ENCODE measurements around the gene GBE1. TPM values are rescaled to one million over a fixed set of nuclear protein-coding genes. Genes with fewer than 3 reads are reported as not detected.

GBE1 gene
- total and polyA plus RNA-seq, 9 of the 15 experiments (the other 6 are each of a cell fraction or from before 2014, with no cell fraction given): 7.9 to 25.6 (median 13.1) TPM

GRCh38 chr3:81716870-81717509 lies 44.5 kb downstream of the GBE1 start (continued):
- TF ChIP-seq, protein P1, sequence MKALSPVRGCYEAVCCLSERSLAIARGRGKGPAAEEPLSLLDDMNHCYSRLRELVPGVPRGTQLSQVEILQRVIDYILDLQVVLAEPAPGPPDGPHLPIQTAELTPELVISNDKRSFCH (CRISPR knock-in tag; IDR thresholded peaks at IDR 0.05): no peak
- TF ChIP-seq, protein P1 (tag; IDR thresholded peaks at IDR 0.05): peak; percentile 86
- TF ChIP-seq MEIS2 (IDR thresholded peaks at IDR 0.05; ENCODE audit: partially characterized antibody): peak; percentile 75
- TF ChIP-seq, protein P2, sequence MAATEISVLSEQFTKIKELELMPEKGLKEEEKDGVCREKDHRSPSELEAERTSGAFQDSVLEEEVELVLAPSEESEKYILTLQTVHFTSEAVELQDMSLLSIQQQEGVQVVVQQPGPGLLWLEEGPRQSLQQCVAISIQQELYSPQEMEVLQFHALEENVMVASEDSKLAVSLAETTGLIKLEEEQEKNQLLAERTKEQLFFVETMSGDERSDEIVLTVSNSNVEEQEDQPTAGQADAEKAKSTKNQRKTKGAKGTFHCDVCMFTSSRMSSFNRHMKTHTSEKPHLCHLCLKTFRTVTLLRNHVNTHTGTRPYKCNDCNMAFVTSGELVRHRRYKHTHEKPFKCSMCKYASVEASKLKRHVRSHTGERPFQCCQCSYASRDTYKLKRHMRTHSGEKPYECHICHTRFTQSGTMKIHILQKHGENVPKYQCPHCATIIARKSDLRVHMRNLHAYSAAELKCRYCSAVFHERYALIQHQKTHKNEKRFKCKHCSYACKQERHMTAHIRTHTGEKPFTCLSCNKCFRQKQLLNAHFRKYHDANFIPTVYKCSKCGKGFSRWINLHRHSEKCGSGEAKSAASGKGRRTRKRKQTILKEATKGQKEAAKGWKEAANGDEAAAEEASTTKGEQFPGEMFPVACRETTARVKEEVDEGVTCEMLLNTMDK (IDR thresholded peaks at IDR 0.05; ENCODE audit: borderline replicate concordance, insufficient read depth, low read depth, low read length, poor library complexity, severe bottlenecking): no peak
- TF ChIP-seq PRPF4 (IDR thresholded peaks at IDR 0.05; ENCODE audit: insufficient read depth, low read depth, low read length, poor library complexity, severe bottlenecking): no peak
- TF ChIP-seq RFX7 (CRISPR knock-in tag; IDR thresholded peaks at IDR 0.05): no peak
- no peak for TF ChIP-seq MCM7 (IDR thresholded peaks at IDR 0.05)
- no peak for TF ChIP-seq ZNF507 (tag; conservative IDR thresholded peaks at IDR 0.05)
- TF ChIP-seq, protein P3, sequence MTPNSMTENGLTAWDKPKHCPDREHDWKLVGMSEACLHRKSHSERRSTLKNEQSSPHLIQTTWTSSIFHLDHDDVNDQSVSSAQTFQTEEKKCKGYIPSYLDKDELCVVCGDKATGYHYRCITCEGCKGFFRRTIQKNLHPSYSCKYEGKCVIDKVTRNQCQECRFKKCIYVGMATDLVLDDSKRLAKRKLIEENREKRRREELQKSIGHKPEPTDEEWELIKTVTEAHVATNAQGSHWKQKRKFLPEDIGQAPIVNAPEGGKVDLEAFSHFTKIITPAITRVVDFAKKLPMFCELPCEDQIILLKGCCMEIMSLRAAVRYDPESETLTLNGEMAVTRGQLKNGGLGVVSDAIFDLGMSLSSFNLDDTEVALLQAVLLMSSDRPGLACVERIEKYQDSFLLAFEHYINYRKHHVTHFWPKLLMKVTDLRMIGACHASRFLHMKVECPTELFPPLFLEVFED (CRISPR knock-in tag; conservative IDR thresholded peaks at IDR 0.05): no peak
- no peak for TF ChIP-seq MTF1 (CRISPR knock-in tag; IDR thresholded peaks at IDR 0.05; ENCODE audit: borderline replicate concordance)
- TF ChIP-seq BHLHE40 (IDR thresholded peaks at IDR 0.05; ENCODE audit: low read length): 0 out of 2 replicates have a peak, but pooled peaks have one; percentile 8
- peak; percentile 50 for TF ChIP-seq CBFA2T3 (IDR thresholded peaks at IDR 0.05)
- no peak for TF ChIP-seq HDAC3 (IDR thresholded peaks at IDR 0.05; ENCODE audit: borderline replicate concordance, partially characterized antibody)
- no peak for TF ChIP-seq RAD51 (IDR thresholded peaks at IDR 0.05; ENCODE audit: borderline replicate concordance, low read depth)
- TF ChIP-seq, protein P4, sequence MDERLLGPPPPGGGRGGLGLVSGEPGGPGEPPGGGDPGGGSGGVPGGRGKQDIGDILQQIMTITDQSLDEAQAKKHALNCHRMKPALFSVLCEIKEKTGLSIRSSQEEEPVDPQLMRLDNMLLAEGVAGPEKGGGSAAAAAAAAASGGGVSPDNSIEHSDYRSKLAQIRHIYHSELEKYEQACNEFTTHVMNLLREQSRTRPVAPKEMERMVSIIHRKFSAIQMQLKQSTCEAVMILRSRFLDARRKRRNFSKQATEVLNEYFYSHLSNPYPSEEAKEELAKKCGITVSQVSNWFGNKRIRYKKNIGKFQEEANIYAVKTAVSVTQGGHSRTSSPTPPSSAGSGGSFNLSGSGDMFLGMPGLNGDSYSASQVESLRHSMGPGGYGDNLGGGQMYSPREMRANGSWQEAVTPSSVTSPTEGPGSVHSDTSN (CRISPR knock-in tag; IDR thresholded peaks at IDR 0.05; ENCODE audit: low read depth): no peak
- TF ChIP-seq, protein P4 (tag; conservative IDR thresholded peaks at IDR 0.05; ENCODE audit: low read depth): peak; percentile 60
- no peak for TF ChIP-seq TCF15 (CRISPR knock-in tag; IDR thresholded peaks at IDR 0.05)
- peak; percentile 62 for TF ChIP-seq CEBPB (tag; IDR thresholded peaks at IDR 0.05)
- no peak for TF ChIP-seq E2F3 (CRISPR knock-in tag; IDR thresholded peaks at IDR 0.05)
- TF ChIP-seq SNRNP70 (optimal IDR thresholded peaks at IDR 0.05; ENCODE audit: low read depth, low read length): no peak
- TF ChIP-seq ZNF197 (CRISPR knock-in tag; IDR thresholded peaks at IDR 0.05; ENCODE audit: low read depth): no peak
- no peak for TF ChIP-seq CCNT2 (IDR thresholded peaks at IDR 0.05; ENCODE audit: borderline replicate concordance, extremely low read depth, insufficient read length, low read depth, low read length)
